Measurements from ENCODE around the gene LRRC52. TPM values are rescaled to one million over a fixed set of nuclear protein-coding genes. Genes with fewer than 3 reads are reported as not detected.

Gene LRRC52
- total RNA-seq, 1 experiment from 2014 or later, result not detected

DNA sequence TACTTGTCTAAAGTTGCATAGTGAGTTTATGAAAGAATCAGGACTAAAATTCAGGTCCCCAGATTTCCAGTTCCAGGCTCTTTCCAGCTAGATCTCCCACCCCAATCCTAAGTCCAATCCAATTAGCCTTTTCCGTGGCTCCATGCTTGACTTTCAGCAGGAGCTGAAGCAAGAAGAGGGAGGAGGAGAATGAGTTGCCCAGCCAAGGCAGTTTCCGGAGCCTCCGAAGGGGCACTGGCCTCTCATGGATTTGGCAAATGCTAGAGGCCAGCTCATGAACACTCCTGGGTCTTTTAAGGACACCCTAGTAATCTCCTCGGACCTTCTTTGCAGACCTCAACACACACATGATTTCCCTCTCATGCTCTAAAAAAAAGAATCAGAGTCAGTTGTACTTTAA is 10.5 kb upstream of the LRRC52 start (continued):
- no peak for TF ChIP-seq AFF4 (CRISPR knock-in tag; IDR thresholded peaks at IDR 0.05; ENCODE audit: borderline replicate concordance)
- no peak for TF ChIP-seq TEAD4 (CRISPR knock-in tag; IDR thresholded peaks at IDR 0.05)
- TF ChIP-seq, protein P1, sequence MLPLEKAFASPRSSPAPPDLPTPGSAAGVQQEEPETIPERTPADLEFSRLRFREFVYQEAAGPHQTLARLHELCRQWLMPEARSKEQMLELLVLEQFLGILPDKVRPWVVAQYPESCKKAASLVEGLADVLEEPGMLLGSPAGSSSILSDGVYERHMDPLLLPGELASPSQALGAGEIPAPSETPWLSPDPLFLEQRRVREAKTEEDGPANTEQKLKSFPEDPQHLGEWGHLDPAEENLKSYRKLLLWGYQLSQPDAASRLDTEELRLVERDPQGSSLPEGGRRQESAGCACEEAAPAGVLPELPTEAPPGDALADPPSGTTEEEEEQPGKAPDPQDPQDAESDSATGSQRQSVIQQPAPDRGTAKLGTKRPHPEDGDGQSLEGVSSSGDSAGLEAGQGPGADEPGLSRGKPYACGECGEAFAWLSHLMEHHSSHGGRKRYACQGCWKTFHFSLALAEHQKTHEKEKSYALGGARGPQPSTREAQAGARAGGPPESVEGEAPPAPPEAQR (CRISPR knock-in tag; IDR thresholded peaks at IDR 0.05), result no peak
- no peak for TF ChIP-seq JAZF1 (CRISPR knock-in tag; IDR thresholded peaks at IDR 0.05)
- no peak for TF ChIP-seq ATF6 (CRISPR knock-in tag; IDR thresholded peaks at IDR 0.05)
- TF ChIP-seq TP53 (CRISPR knock-in tag; IDR thresholded peaks at IDR 0.05), result no peak

DNA sequence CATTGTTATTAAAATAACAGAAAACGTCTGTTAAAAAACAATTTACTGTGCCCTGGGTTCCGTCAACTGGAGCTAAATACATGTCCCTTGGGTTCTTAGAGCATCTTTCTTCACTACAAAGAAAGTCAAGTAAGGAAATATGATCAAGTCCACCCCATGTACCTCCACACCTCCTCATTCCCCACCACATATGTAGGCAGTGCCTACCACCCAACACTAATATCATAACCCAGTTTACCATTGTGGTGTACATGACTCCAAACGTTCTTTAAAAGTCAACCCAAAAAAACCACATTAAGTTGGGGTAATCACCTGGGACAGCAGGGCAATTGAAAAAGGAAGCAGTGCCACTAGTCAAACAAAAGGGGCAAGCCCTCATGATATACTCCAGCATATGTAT is 7.8 kb upstream of the LRRC52 start:
- no peaks in the 10 kb centered on the region for H3K9me3 Mint-ChIP-seq
- H3K4me3 Mint-ChIP-seq, result no peak overlapping the region
- no peaks in the 10 kb centered on the region for H3K36me3 Mint-ChIP-seq
- CTCF ChIA-PET, result no interaction called here
- POLR2A ChIA-PET, result no interaction called here
- DNase-seq (ENCODE audit: low spot score) (no peak), ATAC-seq (no peak)
- H3K27ac Mint-ChIP-seq, result no peak overlapping the region
- H3K27me3 Mint-ChIP-seq (ENCODE audit: low read depth), result peaks cover 9% of the 10 kb centered on the region
- no peaks in the 10 kb centered on the region for H3K4me1 Mint-ChIP-seq
- TF ChIP-seq RELA (CRISPR knock-in tag; IDR thresholded peaks at IDR 0.05; ENCODE audit: borderline replicate concordance) (no peak), CREB1 (CRISPR knock-in tag; IDR thresholded peaks at IDR 0.05) (no peak), FOXP4 (CRISPR knock-in tag; IDR thresholded peaks at IDR 0.05) (no peak), AFF4 (CRISPR knock-in tag; IDR thresholded peaks at IDR 0.05; ENCODE audit: borderline replicate concordance) (no peak), USF1 (CRISPR knock-in tag; IDR thresholded peaks at IDR 0.05) (no peak), GTF2I (CRISPR knock-in tag; conservative IDR thresholded peaks at IDR 0.05) (no peak), GRHL2 (CRISPR knock-in tag; IDR thresholded peaks at IDR 0.05; ENCODE audit: insufficient replicate concordance, severe bottlenecking) (no peak), ELF4 (CRISPR knock-in tag; IDR thresholded peaks at IDR 0.05; ENCODE audit: low read depth) (no peak), ZNF138 (CRISPR knock-in tag; conservative IDR thresholded peaks at IDR 0.05) (no peak), GABPB1 (CRISPR knock-in tag; IDR thresholded peaks at IDR 0.05) (no peak), ZNF396 (CRISPR knock-in tag; IDR thresholded peaks at IDR 0.05; ENCODE audit: borderline replicate concordance) (no peak)
- TF ChIP-seq, protein P2, sequence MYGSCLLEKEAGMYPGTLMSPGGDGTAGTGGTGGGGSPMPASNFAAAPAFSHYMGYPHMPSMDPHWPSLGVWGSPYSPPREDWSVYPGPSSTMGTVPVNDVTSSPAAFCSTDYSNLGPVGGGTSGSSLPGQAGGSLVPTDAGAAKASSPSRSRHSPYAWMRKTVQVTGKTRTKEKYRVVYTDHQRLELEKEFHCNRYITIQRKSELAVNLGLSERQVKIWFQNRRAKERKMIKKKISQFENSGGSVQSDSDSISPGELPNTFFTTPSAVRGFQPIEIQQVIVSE (CRISPR knock-in tag; IDR thresholded peaks at IDR 0.05; ENCODE audit: borderline replicate concordance), result no peak
- TF ChIP-seq, protein P3, sequence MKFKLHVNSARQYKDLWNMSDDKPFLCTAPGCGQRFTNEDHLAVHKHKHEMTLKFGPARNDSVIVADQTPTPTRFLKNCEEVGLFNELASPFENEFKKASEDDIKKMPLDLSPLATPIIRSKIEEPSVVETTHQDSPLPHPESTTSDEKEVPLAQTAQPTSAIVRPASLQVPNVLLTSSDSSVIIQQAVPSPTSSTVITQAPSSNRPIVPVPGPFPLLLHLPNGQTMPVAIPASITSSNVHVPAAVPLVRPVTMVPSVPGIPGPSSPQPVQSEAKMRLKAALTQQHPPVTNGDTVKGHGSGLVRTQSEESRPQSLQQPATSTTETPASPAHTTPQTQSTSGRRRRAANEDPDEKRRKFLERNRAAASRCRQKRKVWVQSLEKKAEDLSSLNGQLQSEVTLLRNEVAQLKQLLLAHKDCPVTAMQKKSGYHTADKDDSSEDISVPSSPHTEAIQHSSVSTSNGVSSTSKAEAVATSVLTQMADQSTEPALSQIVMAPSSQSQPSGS (CRISPR knock-in tag; IDR thresholded peaks at IDR 0.05; ENCODE audit: borderline replicate concordance, low read depth), result no peak
